GM19240 (cell line): Measurements from ENCODE around the gene GSG1L.
"Not testable (repeated sequence)": the region's sequence is repeated elsewhere in the genome, so short reads cannot be mapped to it uniquely, and the experiment has no call there.

Experiments
- DNase-seq: peaks from one replicate; pipeline ENCODE4 v3.0.0; 2011; ENCODE audit warnings: low spot score; ENCODE audit not compliant: insufficient read length

The GSG1L gene

GRCh38 chr16:27759967-27760788 is 303.3 kb downstream of the GSG1L start:
- no peak for DNase-seq

GRCh38 chr16:27759301-27759871 is 304.1 kb downstream of the GSG1L start:
- no peak for DNase-seq

- no peak for DNase-seq
These were observed 305.0 kb downstream of the GSG1L start for GRCh38 chr16:27758544-27758943.

- no peak for DNase-seq
These were observed 307.1 kb downstream of the GSG1L start for GRCh38 chr16:27756206-27756970.

GRCh38 chr16:27754788-27755690 is 308.5 kb downstream of the GSG1L start:
- no peak for DNase-seq

GRCh38 chr16:27753563-27753962 is 310.0 kb downstream of the GSG1L start:
- DNase-seq: no peak

GRCh38 chr16:27752241-27752640 is 311.3 kb downstream of the GSG1L start:
- DNase-seq: no peak

- DNase-seq: no peak
These were observed 311.8 kb downstream of the GSG1L start for GRCh38 chr16:27751676-27752075.

- no peak for DNase-seq
These were observed 312.3 kb downstream of the GSG1L start for GRCh38 chr16:27751233-27751632.

- DNase-seq: no peak
These were observed 313.6 kb downstream of the GSG1L start for GRCh38 chr16:27749946-27750345.

- DNase-seq: no peak
These were observed 314.0 kb downstream of the GSG1L start for GRCh38 chr16:27749547-27749875.

GRCh38 chr16:27748868-27749546 is 314.5 kb downstream of the GSG1L start:
- DNase-seq: peak; percentile 35

GRCh38 chr16:27747946-27748345 is 315.6 kb downstream of the GSG1L start:
- DNase-seq: no peak

- DNase-seq: no peak
These were observed 317.2 kb downstream of the GSG1L start for GRCh38 chr16:27746076-27746855.

- no peak for DNase-seq
These were observed 318.2 kb downstream of the GSG1L start for GRCh38 chr16:27745348-27745747.

- no peak for DNase-seq
These were observed 319.6 kb downstream of the GSG1L start for GRCh38 chr16:27743963-27744362.

- not testable (repeated sequence) for DNase-seq
These were observed 320.5 kb downstream of the GSG1L start for GRCh38 chr16:27743001-27743400.

- no peak for DNase-seq
These were observed 321.2 kb downstream of the GSG1L start for GRCh38 chr16:27742333-27742732.

- DNase-seq: no peak
These were observed 322.9 kb downstream of the GSG1L start for GRCh38 chr16:27740496-27741201.
